Globus pallidus (tissue), 1 donor: ENCODE measurements around the gene TOMM6.
"Not testable (repeated sequence)": the region's sequence is repeated elsewhere in the genome, so short reads cannot be mapped to it uniquely, and the experiment has no call there.

Experiments used
- DNase-seq: peaks from one replicate; pipeline ENCODE4 v3.0.0-alpha.2; 2015; ENCODE audit warnings: low spot score

TOMM6 gene

DNA sequence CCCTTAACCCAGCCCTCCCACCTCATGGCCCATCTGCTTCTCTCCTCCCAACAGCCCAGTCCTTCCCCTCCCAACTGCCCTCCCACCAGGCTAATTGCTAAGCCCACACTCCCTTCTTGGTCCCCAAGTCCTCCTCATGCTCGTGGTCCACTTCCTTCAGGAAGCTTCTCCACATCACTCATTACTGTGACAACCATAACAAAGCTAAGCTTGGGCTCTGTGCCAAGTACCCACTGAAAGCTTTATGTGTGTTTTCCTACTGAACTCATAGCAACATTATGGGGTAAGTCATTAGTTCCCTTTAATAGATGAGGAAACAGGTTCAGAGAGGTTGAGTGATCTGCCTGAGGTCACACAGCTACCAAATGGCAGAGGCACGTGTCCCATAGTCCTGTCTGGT is 24.0 kb upstream of the TOMM6 start:
- DNase-seq = no peak

GRCh38 chr6:41766043-41766664 is 21.3 kb upstream of the TOMM6 start:
- not testable (repeated sequence) for DNase-seq

DNA sequence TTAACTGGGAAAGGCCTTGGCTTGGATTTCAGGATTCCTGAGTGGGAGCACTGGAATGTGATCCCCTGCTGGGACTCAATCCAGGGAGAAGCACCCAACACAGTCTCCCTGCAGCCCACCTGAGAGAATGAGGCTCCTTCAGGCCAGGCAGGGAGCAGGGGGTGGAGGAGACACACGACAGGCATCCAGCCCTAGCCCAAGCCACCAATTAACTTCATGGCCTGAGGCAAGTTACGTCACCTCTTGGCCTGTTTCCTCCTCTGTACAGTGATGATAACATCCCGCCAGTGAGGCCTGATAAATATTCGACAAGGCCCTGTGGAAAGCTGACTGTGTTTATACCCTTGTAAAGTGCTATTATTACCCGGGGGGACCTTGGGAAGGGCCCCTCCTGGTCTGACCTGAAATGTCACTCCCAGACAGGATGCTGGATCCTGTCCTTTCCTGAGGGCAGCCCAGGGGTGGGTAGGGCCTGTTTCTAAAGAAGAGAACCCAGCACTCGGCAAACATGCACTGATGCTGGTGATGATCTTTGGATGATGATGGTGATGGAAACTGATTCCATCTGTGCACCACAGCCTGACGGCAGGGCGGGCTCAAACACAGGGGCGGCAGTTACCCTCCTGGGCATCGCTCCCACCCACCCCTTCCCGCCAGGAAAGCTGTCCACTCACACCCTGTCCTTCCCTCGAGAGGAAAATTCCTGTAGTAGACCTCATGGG is 20.2 kb upstream of the TOMM6 start:
- no peak for DNase-seq

GRCh38 chr6:41768545-41769308 is 18.8 kb upstream of the TOMM6 start:
- DNase-seq = no peak

GRCh38 chr6:41769376-41769775 is 18.1 kb upstream of the TOMM6 start:
- DNase-seq = no peak

GRCh38 chr6:41770381-41771057 is 17.0 kb upstream of the TOMM6 start:
- no peak for DNase-seq

DNA sequence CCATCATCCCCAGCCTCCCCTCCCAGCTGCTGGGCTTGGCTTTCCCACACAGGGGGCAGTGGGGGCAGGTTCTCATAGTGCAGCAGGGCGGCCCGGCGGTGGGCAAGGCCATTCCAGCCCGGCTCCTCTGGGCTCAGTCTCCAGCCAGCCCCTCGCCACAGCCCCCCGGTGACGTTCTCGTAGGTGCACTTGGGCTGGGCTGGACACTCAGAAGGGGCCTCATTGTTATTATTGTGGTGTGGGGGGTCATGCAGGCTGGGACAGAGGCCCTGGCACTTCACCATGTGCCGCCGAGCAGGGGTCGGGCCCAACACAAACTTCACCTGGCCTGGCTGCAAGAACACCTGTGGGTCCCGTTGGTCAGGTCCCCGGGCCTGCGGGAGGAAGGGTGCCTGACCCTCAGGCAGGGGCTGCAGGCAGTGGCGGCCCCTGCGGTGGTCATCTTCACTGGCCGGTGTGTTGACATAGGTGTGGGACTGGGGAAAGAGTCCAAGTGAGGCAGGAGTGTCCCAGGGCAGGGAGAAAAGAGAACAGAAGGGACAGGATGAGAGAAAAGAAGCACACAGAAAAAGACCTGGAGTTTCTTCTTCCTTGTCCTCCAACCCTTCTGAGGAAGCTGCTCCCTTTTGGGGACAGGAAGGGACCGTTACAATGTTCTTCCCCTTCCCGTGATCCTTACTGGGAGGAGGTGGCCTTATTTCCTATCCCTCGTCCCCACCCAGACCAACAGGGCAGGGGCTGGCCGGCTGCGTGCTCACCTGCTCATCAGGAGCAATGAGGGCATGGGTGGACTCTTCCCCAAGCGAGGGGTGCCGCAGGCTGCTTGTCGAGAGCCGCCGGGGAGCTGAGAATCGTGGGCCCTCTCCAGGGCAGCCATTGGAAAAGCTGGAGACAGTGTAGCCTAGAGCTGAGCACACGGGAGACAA is 16.2 kb upstream of the TOMM6 start:
- no peak for DNase-seq

- DNase-seq = no peak
Observed at GRCh38 chr6:41774841-41775240, 12.7 kb upstream of the TOMM6 start.

DNA sequence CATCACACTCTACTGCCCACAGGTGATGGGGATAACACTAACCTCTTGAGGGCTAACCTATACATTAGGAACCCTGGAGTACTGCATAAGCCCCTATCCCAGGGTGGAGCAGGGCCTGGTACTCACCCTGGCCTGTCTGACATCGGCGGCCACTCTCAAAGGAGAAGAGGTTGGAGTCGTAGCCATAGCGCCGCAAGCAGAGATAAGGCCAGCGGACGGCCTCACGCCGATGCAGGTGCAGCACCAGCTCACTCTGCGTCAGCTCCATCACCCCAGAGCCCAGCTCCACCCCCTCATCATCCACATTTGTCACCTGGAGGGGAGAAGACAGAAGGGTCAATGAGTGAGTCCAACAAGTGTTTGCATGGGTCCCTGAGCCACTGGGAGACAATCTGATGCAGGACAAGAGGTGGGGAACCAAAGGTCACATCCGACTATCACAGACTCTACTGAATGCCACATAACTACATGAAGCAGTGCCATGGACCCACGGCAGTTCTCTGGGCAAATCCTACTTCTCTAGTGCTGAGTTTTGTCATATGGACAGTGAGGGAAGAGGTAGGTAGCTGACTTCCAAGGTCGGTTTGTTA is 12.1 kb upstream of the TOMM6 start:
- no peak for DNase-seq

- DNase-seq = no peak
Observed at GRCh38 chr6:41777551-41778285, 9.8 kb upstream of the TOMM6 start.

- no peak for DNase-seq
Observed at GRCh38 chr6:41778895-41779294, 8.6 kb upstream of the TOMM6 start.

- no peak for DNase-seq
Observed at GRCh38 chr6:41779336-41779735, 8.2 kb upstream of the TOMM6 start.

DNA sequence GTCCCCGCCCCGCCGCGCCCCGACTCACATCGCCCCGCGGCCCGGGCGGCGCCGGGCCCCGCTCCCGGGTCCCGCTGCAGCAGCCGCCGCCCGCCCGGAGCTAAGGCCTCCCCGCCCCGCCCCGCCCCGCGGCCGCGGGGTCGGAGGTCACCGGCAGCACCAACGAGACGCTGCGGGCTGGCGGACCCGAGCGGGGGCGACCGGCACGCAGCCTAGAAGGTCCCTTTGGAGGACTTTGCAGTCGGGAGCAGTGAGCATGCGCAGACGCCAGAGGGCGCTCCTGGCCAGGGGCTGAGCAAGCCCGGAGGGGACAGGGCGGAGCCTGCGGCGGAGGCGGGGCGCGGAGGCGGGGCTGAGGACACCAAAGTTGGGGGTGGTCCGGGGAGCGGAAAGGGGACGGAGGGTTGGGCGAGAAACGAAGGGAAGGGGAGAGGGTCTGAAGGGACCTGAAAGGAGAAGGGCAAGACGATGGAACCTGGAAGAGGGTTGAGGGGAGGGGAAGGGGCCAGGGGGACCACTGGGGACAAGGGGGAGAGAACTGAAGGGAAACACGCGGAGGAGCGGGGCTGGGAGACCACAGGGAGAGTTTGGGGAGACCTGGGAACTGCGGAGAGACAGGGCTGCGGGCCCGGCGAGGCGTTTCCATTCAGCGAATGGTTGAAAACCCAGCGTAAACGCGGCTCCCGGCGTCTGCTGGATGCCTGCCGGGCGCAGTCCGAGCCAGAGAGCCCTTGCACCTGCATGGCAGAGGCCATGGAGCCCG is 7.5 kb upstream of the TOMM6 start, which contains the start of gene FRS3:
Gene FRS3 (minus strand): TSS at position 113 of the 763 bp plus-strand sequence. CDS start 2,913 bp downstream, outside the sequence.
- DNase-seq = peak; percentile 98

DNA sequence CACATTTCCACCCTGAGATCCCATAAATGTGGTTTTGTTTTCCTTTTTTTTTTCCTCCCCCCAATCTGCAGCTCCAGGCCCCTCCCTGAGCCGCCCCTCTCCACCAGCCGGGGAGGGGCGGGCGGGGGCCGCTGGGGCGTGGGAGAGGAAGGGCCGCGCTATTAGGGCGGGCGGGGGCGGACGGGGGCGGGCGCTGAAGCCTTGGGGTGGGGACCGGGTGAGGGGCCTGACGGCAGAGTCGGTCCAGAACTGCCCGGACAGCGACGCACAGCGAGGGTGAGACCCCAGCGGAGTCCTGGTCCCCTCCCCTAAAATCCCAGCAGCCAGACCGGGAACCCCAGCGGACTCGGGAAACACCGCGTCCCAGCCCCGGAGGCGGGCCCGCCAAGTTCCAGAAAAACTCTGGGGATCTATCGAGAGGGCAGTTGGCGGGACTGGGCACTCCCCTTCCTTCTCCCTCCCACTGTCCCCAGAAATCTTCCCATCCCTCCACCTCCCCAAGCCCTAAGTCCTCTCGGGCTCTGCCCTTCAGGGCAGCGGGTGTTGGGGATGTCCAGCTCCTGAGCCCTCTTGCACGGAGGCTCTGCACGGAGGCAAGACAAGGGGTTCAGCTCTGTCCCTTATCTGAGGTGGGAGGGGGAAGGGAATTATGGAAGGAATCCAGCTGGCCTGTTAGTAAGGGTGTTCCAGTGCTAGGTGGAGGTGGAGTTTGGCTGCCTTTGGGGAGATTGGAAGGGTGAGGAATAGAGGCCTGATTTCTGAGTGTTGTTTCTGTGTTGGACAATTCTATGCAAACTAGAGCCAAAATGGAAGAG is 6.7 kb upstream of the TOMM6 start, which contains the start of gene PRICKLE4:
Gene PRICKLE4 (plus strand): TSS at position 232 of the 815 bp plus-strand sequence. CDS start 2,692 bp downstream, outside the sequence.
- DNase-seq = peak; percentile 12

DNA sequence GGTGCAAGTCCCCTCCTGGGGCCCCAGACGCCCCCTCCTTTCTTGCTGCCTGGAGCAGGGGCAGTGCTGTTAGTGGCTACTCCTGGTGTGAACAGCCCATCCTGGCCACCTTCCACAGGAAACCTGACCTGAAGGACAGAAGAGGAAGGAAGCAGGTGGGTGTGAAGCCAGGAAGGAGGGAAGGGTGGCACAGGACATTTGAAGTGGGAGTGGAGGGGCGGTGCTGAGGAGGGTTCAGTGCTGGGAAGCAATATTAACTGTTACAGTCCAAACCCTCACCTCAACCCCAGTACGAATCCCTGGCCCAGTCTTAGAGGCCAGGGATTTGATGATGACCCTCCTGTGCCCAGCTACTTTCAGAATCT is 6.1 kb upstream of the TOMM6 start:
- DNase-seq = no peak

DNA sequence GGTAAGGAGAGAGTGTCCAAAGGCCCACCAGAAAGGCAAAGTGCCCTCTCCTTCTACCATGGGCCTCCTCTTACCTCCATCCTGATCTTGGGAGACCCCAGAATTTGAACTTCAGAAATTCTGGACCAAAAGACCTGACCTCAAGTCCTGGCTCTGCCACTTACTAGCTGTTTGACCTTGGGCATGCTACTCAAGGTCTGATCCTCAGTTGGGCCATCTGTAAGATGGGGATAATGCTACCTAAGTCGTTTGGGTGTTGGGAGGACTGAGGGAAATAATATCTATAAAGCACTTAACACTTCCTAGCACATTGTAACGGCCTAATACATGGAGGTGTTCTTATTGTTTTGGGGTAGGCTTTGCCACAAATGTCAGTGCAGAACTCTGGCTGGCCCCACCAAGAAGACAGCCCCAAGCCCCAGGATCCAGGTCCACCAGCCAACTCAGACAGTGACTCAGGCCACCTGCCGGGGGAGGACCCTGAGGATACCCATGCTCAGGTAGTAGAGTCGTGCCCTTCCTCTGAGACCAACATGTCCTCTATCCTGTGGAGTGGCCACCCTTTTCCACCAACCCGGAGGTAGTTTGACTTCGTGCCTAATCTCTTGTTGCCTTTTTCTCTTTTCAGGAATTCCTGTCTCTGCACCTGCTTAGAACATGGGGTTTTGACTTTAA is 4.3 kb upstream of the TOMM6 start:
- no peak for DNase-seq

DNA sequence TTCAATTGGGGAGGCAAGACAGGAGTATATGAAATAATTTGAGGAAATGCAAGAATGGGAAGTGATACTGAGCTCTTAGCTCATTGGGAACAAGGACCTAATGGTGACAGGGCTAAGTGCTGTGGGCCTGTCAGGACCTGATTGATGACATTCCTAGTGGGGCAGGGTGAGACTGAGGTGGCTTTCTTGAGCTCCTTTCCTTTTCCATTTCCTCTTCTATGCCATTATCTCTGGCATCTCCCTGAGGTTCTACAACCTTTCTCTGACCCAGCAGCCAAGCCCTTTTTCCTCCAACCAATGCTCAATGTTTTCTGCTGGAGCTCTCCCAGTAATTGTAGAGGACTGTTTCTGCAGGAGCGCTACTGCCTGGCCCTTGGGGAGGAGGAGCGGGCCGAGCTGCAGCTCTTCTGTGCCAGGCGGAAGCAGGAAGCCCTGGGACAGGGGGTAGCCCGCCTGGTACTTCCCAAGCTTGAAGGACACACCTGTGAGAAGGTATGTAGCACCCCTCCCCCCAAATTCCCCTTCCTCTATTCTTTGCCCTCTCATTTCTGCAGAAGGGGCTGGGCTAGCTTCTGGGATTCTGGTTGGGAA is 2.8 kb upstream of the TOMM6 start:
- no peak for DNase-seq
